ENCODE measurements around the gene POLD2. TPM values are rescaled to one million over a fixed set of nuclear protein-coding genes. Genes with fewer than 3 reads are reported as not detected.
A peak's percentile ranks its signal among the peaks of the same experiment; 100 is the strongest.

POLD2 gene
- total RNA-seq, 1 donor from 2014 or later = 232 TPM

- no peak overlapping the region for H3K9ac ChIP-seq
- H3K9me3 ChIP-seq (ENCODE audit: low read depth) = no peaks in the 10 kb centered on the region
- DNase-seq (ENCODE audit: low spot score) = no peak
- no peak for TF ChIP-seq CTCF (IDR thresholded peaks at IDR 0.05)
- no peak for TF ChIP-seq EZH2 (IDR thresholded peaks at IDR 0.05)
- no peak for TF ChIP-seq EZH2phosphoT487 (IDR thresholded peaks at IDR 0.05)
- no peak overlapping the region for H2AFZ ChIP-seq (replicated peaks)
- H3K4me2 ChIP-seq = no peak overlapping the region
- no peak overlapping the region for H3K27ac Mint-ChIP-seq
- no peaks in the 10 kb centered on the region for H3K36me3 ChIP-seq
- H3K36me3 Mint-ChIP-seq = peaks cover 5% of the 10 kb centered on the region
- H3F3A ChIP-seq (ENCODE audit: low read depth) = peaks cover 7% of the 10 kb centered on the region
- no peak overlapping the region for H3K27ac ChIP-seq
- H3K27me3 Mint-ChIP-seq (ENCODE audit: insufficient read depth, low read depth) = peaks cover 4% of the 10 kb centered on the region
- no peaks in the 10 kb centered on the region for H3K4me1 ChIP-seq
- no peaks in the 10 kb centered on the region for H4K20me1 ChIP-seq (ENCODE audit: low read depth)
- H3K79me2 ChIP-seq (ENCODE audit: low read depth) = peaks cover 7% of the 10 kb centered on the region
- no peak overlapping the region for H3K4me3 ChIP-seq
- H3K27me3 ChIP-seq = peaks cover 18% of the 10 kb centered on the region
- H3K9me3 Mint-ChIP-seq = no peaks in the 10 kb centered on the region
- H3K4me3 Mint-ChIP-seq = no peak overlapping the region
- peaks cover 10% of the 10 kb centered on the region for H3K4me1 Mint-ChIP-seq
Measured at GRCh38 chr7:44084701-44085100, 38.6 kb downstream of the POLD2 start.

GRCh38 chr7:44083796-44084195 lies 39.6 kb downstream of the POLD2 start:
- Mint-ChIP-seq H3K9me3 (no peaks in the 10 kb centered on the region), H3K36me3 (peaks cover 5% of the 10 kb centered on the region), H3K4me3 (peak overlapping the region; percentile 71), H3K27ac (no peak overlapping the region), H3K4me1 (peaks cover 10% of the 10 kb centered on the region), H3K27me3 (ENCODE audit: insufficient read depth, low read depth) (peaks cover 4% of the 10 kb centered on the region)
- DNase-seq (ENCODE audit: low spot score) = no peak
- H2AFZ ChIP-seq (replicated peaks) = no peak overlapping the region
- H4K20me1 ChIP-seq (ENCODE audit: low read depth) = no peaks in the 10 kb centered on the region
- H3K27me3 ChIP-seq = peaks cover 18% of the 10 kb centered on the region
- no peaks in the 10 kb centered on the region for H3K4me1 ChIP-seq
- H3K79me2 ChIP-seq (ENCODE audit: low read depth) = peaks cover 7% of the 10 kb centered on the region
- H3K27ac ChIP-seq = no peak overlapping the region
- peaks cover 7% of the 10 kb centered on the region for H3F3A ChIP-seq (ENCODE audit: low read depth)
- no peak overlapping the region for H3K9ac ChIP-seq
- H3K36me3 ChIP-seq = no peaks in the 10 kb centered on the region
- no peak overlapping the region for H3K4me3 ChIP-seq
- TF ChIP-seq EZH2phosphoT487 (IDR thresholded peaks at IDR 0.05) (no peak), EZH2 (IDR thresholded peaks at IDR 0.05) (no peak), CTCF (IDR thresholded peaks at IDR 0.05) (no peak)
- H3K4me2 ChIP-seq = no peak overlapping the region
- H3K9me3 ChIP-seq (ENCODE audit: low read depth) = no peaks in the 10 kb centered on the region

- Histone ChIP-seq H3K4me2 (peak overlapping the region; percentile 75), H3K9me3 (ENCODE audit: low read depth) (no peaks in the 10 kb centered on the region), H2AFZ (replicated peaks) (peak overlapping the region; percentile 75), H3F3A (ENCODE audit: low read depth) (peaks cover 7% of the 10 kb centered on the region), H3K4me1 (no peaks in the 10 kb centered on the region), H3K36me3 (no peaks in the 10 kb centered on the region), H3K27me3 (peaks cover 18% of the 10 kb centered on the region), H3K9ac (no peak overlapping the region), H3K79me2 (ENCODE audit: low read depth) (peaks cover 7% of the 10 kb centered on the region), H4K20me1 (ENCODE audit: low read depth) (no peaks in the 10 kb centered on the region), H3K27ac (no peak overlapping the region), H3K4me3 (peak overlapping the region; percentile 78)
- Mint-ChIP-seq H3K36me3 (peaks cover 7% of the 10 kb centered on the region), H3K4me3 (peak overlapping the region; percentile 92), H3K9me3 (no peaks in the 10 kb centered on the region), H3K27me3 (ENCODE audit: insufficient read depth, low read depth) (peaks cover 2% of the 10 kb centered on the region), H3K27ac (no peak overlapping the region), H3K4me1 (peaks cover 7% of the 10 kb centered on the region)
- TF ChIP-seq EZH2 (IDR thresholded peaks at IDR 0.05) = no peak
- no peak for TF ChIP-seq CTCF (IDR thresholded peaks at IDR 0.05)
- no peak for TF ChIP-seq EZH2phosphoT487 (IDR thresholded peaks at IDR 0.05)
- DNase-seq (ENCODE audit: low spot score) = peak; percentile 99
Measured at GRCh38 chr7:44082541-44083207, 40.7 kb downstream of the POLD2 start.

Data from neural progenitor cell (in vitro differentiated cells).